ENCODE measurements around the gene DYTN.

The DYTN gene

GRCh38 chr2:206739271-206739670 lies 21.1 kb upstream of the DYTN start:
- no peak for DNase-seq (ENCODE audit: low read depth)
- no peak for TF ChIP-seq CTCF (conservative IDR thresholded peaks at IDR 0.05; ENCODE audit: low read length)
- H3K4me3 ChIP-seq (ENCODE audit: low read length): no peak overlapping the region

- no peak overlapping the region for H3K4me3 ChIP-seq (ENCODE audit: low read length)
- TF ChIP-seq CTCF (conservative IDR thresholded peaks at IDR 0.05; ENCODE audit: low read length): no peak
- DNase-seq (ENCODE audit: low read depth): no peak
Observed at GRCh38 chr2:206736935-206737334, 18.7 kb upstream of the DYTN start.

GRCh38 chr2:206733341-206733740 lies 15.1 kb upstream of the DYTN start:
- no peak for DNase-seq (ENCODE audit: low read depth)
- no peak for TF ChIP-seq CTCF (conservative IDR thresholded peaks at IDR 0.05; ENCODE audit: low read length)
- no peak overlapping the region for H3K4me3 ChIP-seq (ENCODE audit: low read length)

- no peak for TF ChIP-seq CTCF (conservative IDR thresholded peaks at IDR 0.05; ENCODE audit: low read length)
- no peak overlapping the region for H3K4me3 ChIP-seq (ENCODE audit: low read length)
- no peak for DNase-seq (ENCODE audit: low read depth)
Observed at GRCh38 chr2:206728277-206729199, 10.3 kb upstream of the DYTN start.

GRCh38 chr2:206727287-206727686 lies 9.1 kb upstream of the DYTN start:
- no peak for TF ChIP-seq CTCF (conservative IDR thresholded peaks at IDR 0.05; ENCODE audit: low read length)
- DNase-seq (ENCODE audit: low read depth): no peak
- H3K4me3 ChIP-seq (ENCODE audit: low read length): no peak overlapping the region

GRCh38 chr2:206723288-206723687 lies 5.1 kb upstream of the DYTN start:
- H3K4me3 ChIP-seq (ENCODE audit: low read length): no peak overlapping the region
- TF ChIP-seq CTCF (conservative IDR thresholded peaks at IDR 0.05; ENCODE audit: low read length): no peak
- no peak for DNase-seq (ENCODE audit: low read depth)

GRCh38 chr2:206721256-206721920 lies 3.2 kb upstream of the DYTN start:
- no peak for TF ChIP-seq CTCF (conservative IDR thresholded peaks at IDR 0.05; ENCODE audit: low read length)
- DNase-seq (ENCODE audit: low read depth): no peak
- H3K4me3 ChIP-seq (ENCODE audit: low read length): no peak overlapping the region

Measured in AG10803 (cell line).